Measurements from ENCODE around the gene DYNLRB1.

GRCh38 chr20:34543463-34544056, 27.3 kb downstream of the DYNLRB1 start:
- no peak for TF ChIP-seq CTCF (conservative IDR thresholded peaks at IDR 0.05 in 1 of 2, IDR thresholded peaks at IDR 0.05 in 1 of 2; ENCODE audit: low read depth in 1 of 2, low read length in 2 of 2)
- no peak for TF ChIP-seq EZH2 (IDR thresholded peaks at IDR 0.05; ENCODE audit: low read length, missing control alignments)

All from fibroblast of lung (primary cell).